Choroid plexus epithelial cell (primary cell): ENCODE data around the gene CXCL8.
"Not testable (repeated sequence)": the region's sequence is repeated elsewhere in the genome, so short reads cannot be mapped to it uniquely, and the experiment has no call there.

Experiments
- DNase-seq: peaks from one replicate; pipeline ENCODE4 v3.0.0-alpha.2; 2010; ENCODE audit warnings: low read depth
- H3K4me3 ChIP-seq: 2 replicates; pipeline ENCODE4 v1.5.1; 2011; ENCODE audit warnings: low read depth, mild to moderate bottlenecking, control low read depth, low read length, moderate library complexity
- TF ChIP-seq, protein P1 (sequence below): conservative IDR thresholded peaks from 2 replicates; pipeline ENCODE4 v1.5.1; 2011; ENCODE audit warnings: low read depth, mild to moderate bottlenecking, control low read depth, inconsistent platforms, low read length, moderate library complexity

Gene CXCL8

DNA sequence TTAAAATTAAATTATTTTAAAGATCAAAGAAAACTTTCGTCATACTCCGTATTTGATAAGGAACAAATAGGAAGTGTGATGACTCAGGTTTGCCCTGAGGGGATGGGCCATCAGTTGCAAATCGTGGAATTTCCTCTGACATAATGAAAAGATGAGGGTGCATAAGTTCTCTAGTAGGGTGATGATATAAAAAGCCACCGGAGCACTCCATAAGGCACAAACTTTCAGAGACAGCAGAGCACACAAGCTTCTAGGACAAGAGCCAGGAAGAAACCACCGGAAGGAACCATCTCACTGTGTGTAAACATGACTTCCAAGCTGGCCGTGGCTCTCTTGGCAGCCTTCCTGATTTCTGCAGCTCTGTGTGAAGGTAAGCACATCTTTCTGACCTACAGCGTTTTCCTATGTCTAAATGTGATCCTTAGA is at the start of gene CXCL8:
Gene CXCL8, plus strand, starts transcription at position 217 of the 426 bp plus-strand sequence. Its CDS starts 90 bp downstream, at position 307.
- DNase-seq = peak; percentile 97
- TF ChIP-seq, protein P1, sequence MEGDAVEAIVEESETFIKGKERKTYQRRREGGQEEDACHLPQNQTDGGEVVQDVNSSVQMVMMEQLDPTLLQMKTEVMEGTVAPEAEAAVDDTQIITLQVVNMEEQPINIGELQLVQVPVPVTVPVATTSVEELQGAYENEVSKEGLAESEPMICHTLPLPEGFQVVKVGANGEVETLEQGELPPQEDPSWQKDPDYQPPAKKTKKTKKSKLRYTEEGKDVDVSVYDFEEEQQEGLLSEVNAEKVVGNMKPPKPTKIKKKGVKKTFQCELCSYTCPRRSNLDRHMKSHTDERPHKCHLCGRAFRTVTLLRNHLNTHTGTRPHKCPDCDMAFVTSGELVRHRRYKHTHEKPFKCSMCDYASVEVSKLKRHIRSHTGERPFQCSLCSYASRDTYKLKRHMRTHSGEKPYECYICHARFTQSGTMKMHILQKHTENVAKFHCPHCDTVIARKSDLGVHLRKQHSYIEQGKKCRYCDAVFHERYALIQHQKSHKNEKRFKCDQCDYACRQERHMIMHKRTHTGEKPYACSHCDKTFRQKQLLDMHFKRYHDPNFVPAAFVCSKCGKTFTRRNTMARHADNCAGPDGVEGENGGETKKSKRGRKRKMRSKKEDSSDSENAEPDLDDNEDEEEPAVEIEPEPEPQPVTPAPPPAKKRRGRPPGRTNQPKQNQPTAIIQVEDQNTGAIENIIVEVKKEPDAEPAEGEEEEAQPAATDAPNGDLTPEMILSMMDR = no peak
- peak within 1 kb of the TSS; percentile 51 for H3K4me3 ChIP-seq

DNA sequence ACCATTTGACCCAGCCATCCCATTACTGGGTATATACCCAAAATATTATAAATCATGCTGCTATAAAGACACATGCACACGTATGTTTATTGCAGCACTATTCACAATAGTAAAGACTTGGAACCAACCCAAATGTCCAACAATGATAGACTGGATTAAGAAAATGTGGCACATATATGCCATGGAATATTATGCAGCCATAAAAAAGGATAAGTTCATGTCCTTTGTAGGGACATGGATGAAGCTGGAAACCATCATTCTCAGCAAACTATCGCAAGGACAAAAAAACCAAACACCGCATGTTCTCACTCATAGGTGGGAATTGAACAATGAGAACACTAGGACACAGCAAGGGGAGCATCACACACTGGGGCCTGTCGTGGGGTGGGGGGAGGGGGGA is 49.2 kb upstream of the CXCL8 start:
- DNase-seq, H3K4me3 ChIP-seq: not testable (repeated sequence)

DNA sequence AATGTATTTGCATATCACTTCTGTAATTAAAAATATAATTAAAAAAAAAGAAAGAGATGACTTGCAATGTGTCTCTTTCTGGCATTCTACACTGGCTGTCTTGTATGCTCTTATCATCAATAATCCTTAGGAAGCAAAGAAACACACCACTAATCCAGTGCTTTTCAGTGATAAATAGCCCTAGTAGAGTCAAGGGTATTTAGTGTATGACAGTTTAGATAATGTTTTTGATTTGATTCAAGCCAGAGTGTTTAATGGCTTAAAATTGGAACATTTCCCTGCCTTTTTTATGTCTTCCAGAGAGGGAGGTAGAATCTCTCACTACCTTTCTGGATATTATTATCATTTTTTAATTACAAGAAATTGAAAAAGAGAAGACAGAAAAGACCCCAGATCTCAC is 48.6 kb upstream of the CXCL8 start:
- TF ChIP-seq, protein P1 = no peak
- DNase-seq = no peak
- H3K4me3 ChIP-seq = no peak overlapping the region

DNA sequence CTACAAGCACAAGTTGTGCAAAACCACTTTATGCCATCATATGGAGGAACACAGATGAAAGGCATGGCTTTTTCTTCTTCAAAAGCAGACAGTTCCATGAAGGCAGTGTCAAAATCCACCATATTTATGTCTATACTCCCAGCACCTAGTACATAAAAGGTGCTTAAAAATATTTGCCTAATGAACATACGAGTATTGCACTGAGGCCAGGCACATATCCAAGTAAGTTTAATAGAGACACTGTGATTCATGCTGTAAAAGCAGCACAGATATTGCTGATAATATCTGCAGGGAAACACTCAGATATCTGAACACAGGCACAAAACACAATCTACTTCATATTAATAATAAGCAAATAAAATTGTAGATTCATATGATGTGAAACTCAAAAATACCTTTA is 48.1 kb upstream of the CXCL8 start:
- DNase-seq = no peak
- TF ChIP-seq, protein P1 = no peak
- no peak overlapping the region for H3K4me3 ChIP-seq

DNA sequence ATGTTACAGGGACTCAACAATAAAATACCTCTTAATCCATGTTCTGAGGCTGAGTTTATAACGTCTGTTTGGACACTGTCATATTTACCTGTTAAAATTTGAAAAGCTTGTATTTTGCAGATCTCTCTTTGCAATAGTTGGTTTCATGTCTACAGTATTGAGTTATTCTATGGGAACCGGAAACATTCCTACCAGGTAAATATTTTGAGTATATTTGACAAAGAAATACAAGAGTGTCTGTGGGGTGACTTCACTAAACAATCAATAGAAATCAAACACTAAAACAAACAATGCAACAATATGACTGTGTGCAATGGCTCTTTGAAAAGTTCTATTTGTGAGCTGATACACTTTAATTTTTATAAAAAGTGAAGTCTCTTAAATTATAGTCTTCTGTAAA is 47.7 kb upstream of the CXCL8 start:
- TF ChIP-seq, protein P1 = no peak
- DNase-seq = no peak
- no peak overlapping the region for H3K4me3 ChIP-seq

DNA sequence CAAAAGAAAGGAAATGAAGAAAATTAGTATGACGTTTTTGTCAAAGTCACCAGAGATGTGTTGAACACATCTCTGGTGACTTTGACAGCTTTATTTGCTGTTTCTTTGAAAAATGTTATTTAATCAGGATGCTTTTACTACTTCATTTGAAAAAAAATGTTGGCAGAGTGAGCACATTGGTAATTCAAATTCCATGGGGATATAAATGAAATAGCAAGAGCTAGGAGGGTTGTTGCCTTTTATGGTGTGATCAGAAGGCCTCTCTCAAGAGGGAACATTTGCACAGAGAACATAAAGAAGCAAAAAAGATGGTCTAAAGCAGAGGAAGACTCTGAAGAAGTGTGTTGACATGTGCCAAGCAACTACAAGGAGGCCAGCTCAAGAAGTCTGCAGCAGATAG is 46.6 kb upstream of the CXCL8 start:
- TF ChIP-seq, protein P1 = no peak
- no peak overlapping the region for H3K4me3 ChIP-seq
- no peak for DNase-seq

DNA sequence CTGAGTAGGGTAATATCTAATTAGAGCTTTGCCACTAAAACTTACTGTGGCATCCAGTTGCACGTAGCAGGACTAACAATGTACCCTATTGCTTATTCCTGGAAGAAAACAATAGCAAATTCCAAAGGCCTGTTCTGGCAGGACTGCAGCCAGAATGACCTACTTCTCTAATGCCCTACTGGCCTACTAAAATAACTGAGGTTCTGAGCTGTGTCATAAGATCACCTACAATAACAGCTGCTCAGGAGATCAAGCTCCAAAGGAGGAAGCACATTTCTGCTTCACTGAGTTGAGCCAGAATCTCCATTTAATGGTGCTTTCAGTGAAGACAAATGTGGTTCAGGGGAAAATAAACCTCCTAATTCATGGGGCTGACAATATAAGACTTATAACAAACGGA is 42.2 kb upstream of the CXCL8 start:
- peak; percentile 90 for DNase-seq
- H3K4me3 ChIP-seq = no peak overlapping the region
- TF ChIP-seq, protein P1 = no peak

DNA sequence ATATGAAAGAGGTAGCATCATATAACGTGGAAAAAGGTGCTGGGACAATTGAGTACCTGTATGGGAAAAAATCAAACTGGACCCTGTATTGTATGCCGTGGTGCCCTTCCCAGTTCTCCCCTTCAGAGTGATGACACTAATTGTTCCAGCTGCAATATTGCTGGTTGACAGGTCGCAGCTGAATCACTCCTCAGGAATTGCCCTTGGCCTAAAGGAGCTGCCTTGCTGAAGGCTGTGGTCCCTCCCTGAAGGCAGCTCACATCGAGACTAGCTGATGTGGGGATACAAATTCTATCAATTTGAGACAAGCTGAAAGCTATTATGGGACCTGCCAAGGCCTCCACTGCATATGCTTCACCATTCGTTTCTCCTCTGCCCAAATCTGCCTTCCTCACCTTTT is 39.3 kb upstream of the CXCL8 start:
- no peak overlapping the region for H3K4me3 ChIP-seq
- peak; percentile 58 for DNase-seq
- TF ChIP-seq, protein P1 = no peak
